Right cardiac atrium (tissue), 5 donors: ENCODE results near the gene NPLOC4. TPM values are rescaled to one million over a fixed set of nuclear protein-coding genes. Genes with fewer than 3 reads are reported as not detected.

Source experiments
- ATAC-seq, 2 donors: fragments of 200-7000 bp; cut with Tn5 transposase; one replicate each; pipeline versions ENCODE4 v1.8.0 to v1.9.1; 2020; ENCODE audit warnings: moderate library complexity in 2 of 2, mild to moderate bottlenecking in 1 of 2
- DNase-seq, 3 donors: peaks; one replicate each; pipeline ENCODE4 v3.0.0-alpha.2; 2020
- H3K27ac ChIP-seq: one replicate; pipeline ENCODE4 v1.5.1; 2013; ENCODE audit warnings: mild to moderate bottlenecking, low read length, control low read depth, moderate library complexity
- H3K27me3 ChIP-seq: one replicate; pipeline ENCODE4 v1.6.1; 2013; ENCODE audit not compliant: control insufficient read depth, insufficient read depth
- H3K4me1 ChIP-seq: one replicate; pipeline ENCODE4 v1.6.1; 2013; ENCODE audit warnings: low read length; ENCODE audit not compliant: control insufficient read depth, insufficient read depth
- H3K4me3 ChIP-seq: one replicate; pipeline ENCODE4 v1.5.1; 2013; ENCODE audit warnings: low read length, control low read depth
- H3K9me3 ChIP-seq: one replicate; pipeline ENCODE4 v1.6.1; 2013; ENCODE audit warnings: low read length; ENCODE audit not compliant: control insufficient read depth
- WGBS: extraction: QIAGEN DNeasy Blood & Tissue Kit; methylation state at CpG from one replicate; pipeline ENCODE4 v1.1.7; 2013; 5-methylcytosine and 5-hydroxymethylcytosine counted together
- intact Hi-C, 4 donors: fragments of 100-400 bp; cut with DNase I; formaldehyde crosslinking; loops; one replicate each; pipeline versions ENCODE4 v1.11.0 to v1.14.0; 2022 to 2023
- polyA plus RNA-seq: library from polyadenylated mRNA; stranded (reverse); fragments of 200-250 nt; gene quantifications from one replicate; pipeline ENCODE4 v1.2.3, GENCODE V29; 2013
- total RNA-seq, 4 donors: library from RNA; stranded (reverse); fragmentation: NEBNext Ultra II Directional; extraction: Animal tissue kit (Norgen Biotek cat#: 25700); gene quantifications; one replicate each; pipeline ENCODE4 v1.2.1, GENCODE V29; 2021
- donor health status: healthy with polysubstance abuse.
- donor health status: DM: no; HTN: yes; CAD: no.
- donor health status: DM: no; HTN: no; CAD: no.
- donor health status: DM: no; HTN: yes; CAD: no; lungs with severe emphysema.
- donor health status: DM: yes; HTN: yes; CAD: no.

The NPLOC4 gene
- total and polyA plus RNA-seq, 5 donors: 36.8 to 106 (median 85.1) TPM

- Histone ChIP-seq H3K4me1 (no peaks in the 10 kb centered on the region), H3K27ac (no peak overlapping the region), H3K4me3 (no peak overlapping the region), H3K27me3 (no peaks in the 10 kb centered on the region), H3K9me3 (no peaks in the 10 kb centered on the region)
- 88% methylated on average over 26 of the region's 26 CpGs for whole genome bisulfite sequencing
- ATAC-seq (no peak), DNase-seq (peak in 2 of 3 donors; percentile 44 to 46)
- intact Hi-C loops: loop anchor here in 1 of 4 donors (5.0 kb wide), 1 partner anchor 282 kb away; no protein-coding TSS in a partner anchor
These were observed 98.0 kb downstream of the NPLOC4 start for GRCh38 chr17:81538651-81539570.

- ATAC-seq (peak; percentile 1 to 2), DNase-seq (peak in 1 of 3 donors; percentile 56)
- no peaks in the 10 kb centered on the region for H3K4me1 ChIP-seq
- no peaks in the 10 kb centered on the region for H3K27me3 ChIP-seq
- no peaks in the 10 kb centered on the region for H3K9me3 ChIP-seq
- intact Hi-C loops: loop anchor here in 2 of 4 donors (2.0 to 5.0 kb wide), 2 partner anchors 281 to 285 kb away; no protein-coding TSS in a partner anchor
- 74% methylated on average over 26 of the region's 26 CpGs for WGBS
- H3K4me3 ChIP-seq: no peak overlapping the region
- H3K27ac ChIP-seq: no peak overlapping the region
These were observed 98.9 kb downstream of the NPLOC4 start for GRCh38 chr17:81537856-81538555.

- H3K27me3 ChIP-seq: no peaks in the 10 kb centered on the region
- intact Hi-C loops: loop anchor here in 2 of 4 donors (2.0 to 5.0 kb wide), 2 partner anchors 280 to 285 kb away; no protein-coding TSS in a partner anchor
- no peak overlapping the region for H3K27ac ChIP-seq
- no peaks in the 10 kb centered on the region for H3K9me3 ChIP-seq
- ATAC-seq (peak; percentile 37 to 60), DNase-seq (peak in 2 of 3 donors; percentile 79 to 80)
- WGBS: 14% methylated on average over 17 of the region's 17 CpGs
- H3K4me3 ChIP-seq: no peak overlapping the region
- H3K4me1 ChIP-seq: no peaks in the 10 kb centered on the region
These were observed 99.5 kb downstream of the NPLOC4 start for GRCh38 chr17:81537343-81537855.

GRCh38 chr17:81536299-81537290 lies 100.3 kb downstream of the NPLOC4 start:
- peak in 2 of 3 donors; percentile 58 to 71 for DNase-seq
- Histone ChIP-seq H3K27ac (no peak overlapping the region), H3K27me3 (no peaks in the 10 kb centered on the region), H3K4me3 (no peak overlapping the region), H3K4me1 (no peaks in the 10 kb centered on the region), H3K9me3 (no peaks in the 10 kb centered on the region)
- intact Hi-C loops: loop anchor here in 2 of 4 donors (2.0 to 5.0 kb wide), 2 partner anchors 279 to 284 kb away; no protein-coding TSS in a partner anchor
- peak in 1 of 2 donors; percentile 8 for ATAC-seq
- WGBS: 8% methylated on average over 89 of the region's 89 CpGs

GRCh38 chr17:81535480-81536298 lies 101.2 kb downstream of the NPLOC4 start:
- Histone ChIP-seq H3K27me3 (no peaks in the 10 kb centered on the region), H3K9me3 (no peaks in the 10 kb centered on the region), H3K4me3 (no peak overlapping the region), H3K4me1 (no peaks in the 10 kb centered on the region), H3K27ac (no peak overlapping the region)
- no peak for ATAC-seq
- no peak for DNase-seq
- 53% methylated on average over 13 of the region's 13 CpGs for WGBS
- intact Hi-C loops: loop anchor here in 2 of 4 donors (2.0 to 5.0 kb wide), 2 partner anchors 278 to 283 kb away; no protein-coding TSS in a partner anchor

- ATAC-seq (no peak), DNase-seq (peak in 1 of 3 donors; percentile 23)
- H3K27me3 ChIP-seq: no peaks in the 10 kb centered on the region
- no peaks in the 10 kb centered on the region for H3K4me1 ChIP-seq
- intact Hi-C loops: loop anchor here in 1 of 4 donors (5.0 kb wide), 1 partner anchor 278 kb away; no protein-coding TSS in a partner anchor
- H3K27ac ChIP-seq: no peak overlapping the region
- WGBS: 71% methylated on average over 5 of the region's 5 CpGs
- no peaks in the 10 kb centered on the region for H3K9me3 ChIP-seq
- H3K4me3 ChIP-seq: no peak overlapping the region
These were observed 101.9 kb downstream of the NPLOC4 start for GRCh38 chr17:81535007-81535328.

- Histone ChIP-seq H3K27ac (no peak overlapping the region), H3K27me3 (no peaks in the 10 kb centered on the region), H3K4me3 (no peak overlapping the region), H3K4me1 (no peaks in the 10 kb centered on the region), H3K9me3 (no peaks in the 10 kb centered on the region)
- 58% methylated on average over 6 of the region's 6 CpGs for WGBS
- DNase-seq: peak in 2 of 3 donors; percentile 31 to 48
- ATAC-seq: no peak
- intact Hi-C loops: loop anchor here in 1 of 4 donors (5.0 kb wide), 1 partner anchor 277 kb away; no protein-coding TSS in a partner anchor
These were observed 102.5 kb downstream of the NPLOC4 start for GRCh38 chr17:81534157-81535006.

- no peaks in the 10 kb centered on the region for H3K4me1 ChIP-seq
- peak in 2 of 3 donors; percentile 26 to 51 for DNase-seq
- intact Hi-C loops: no loop called here
- no peaks in the 10 kb centered on the region for H3K9me3 ChIP-seq
- no peak overlapping the region for H3K4me3 ChIP-seq
- H3K27ac ChIP-seq: no peak overlapping the region
- ATAC-seq: no peak
- WGBS: 62% methylated on average over 21 of the region's 21 CpGs
- no peaks in the 10 kb centered on the region for H3K27me3 ChIP-seq
These were observed 103.4 kb downstream of the NPLOC4 start for GRCh38 chr17:81533339-81534141.
